CD4-positive, alpha-beta T cell treated with Interleukin-6 at 100 ng/mL for 8 hours (primary cell): ENCODE measurements around the gene YWHAH.

ENCODE experiments used
- DNase-seq: peaks from one replicate; pipeline ENCODE4 v3.0.0-alpha.2; 2020; ENCODE audit warnings: mixed read lengths, low spot score

The YWHAH gene

GRCh38 chr22:31923747-31924146, 20.6 kb upstream of the YWHAH start:
- DNase-seq: no peak

- no peak for DNase-seq
These were observed 19.3 kb upstream of the YWHAH start for GRCh38 chr22:31925056-31925455.

DNA sequence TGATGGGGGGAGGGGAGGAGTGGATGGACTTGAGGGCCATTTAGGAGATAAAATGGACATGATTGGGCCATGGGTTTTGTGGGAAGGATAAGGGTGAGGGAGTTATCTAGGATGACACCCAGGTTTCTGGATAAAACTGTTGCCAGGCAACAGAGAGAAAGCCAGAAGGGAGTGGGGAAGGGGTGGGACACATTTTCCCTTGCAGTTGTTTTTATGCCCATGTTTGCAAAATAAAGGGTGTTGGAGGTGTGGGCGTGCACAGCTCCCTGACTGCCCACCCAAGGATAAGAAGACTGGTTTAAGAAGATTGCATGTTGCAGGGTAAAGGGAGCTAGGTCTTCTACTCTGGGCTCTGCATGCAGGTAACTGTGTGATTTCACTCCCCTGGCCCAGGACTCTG, 18.3 kb upstream of the YWHAH start:
- DNase-seq: no peak

DNA sequence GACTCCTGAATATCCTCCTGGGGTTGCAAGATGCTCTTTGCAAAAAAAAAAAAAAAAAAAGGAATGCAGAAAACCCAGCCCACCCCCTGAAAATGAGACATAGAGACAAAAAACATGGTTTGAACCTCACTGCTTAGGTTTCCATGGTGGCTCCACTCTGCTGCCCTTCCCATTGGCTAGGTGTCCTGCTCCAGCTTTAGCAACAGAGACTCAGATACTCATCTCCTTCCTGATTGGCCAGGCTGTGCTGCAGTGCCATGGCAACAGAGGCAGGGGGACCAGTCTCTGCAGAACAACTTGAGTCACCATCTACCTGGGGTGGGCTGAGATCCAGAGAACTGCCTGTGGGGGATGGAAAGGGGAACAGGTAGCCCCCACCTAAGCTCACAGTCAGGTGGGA, 17.4 kb upstream of the YWHAH start:
- no peak for DNase-seq

DNA sequence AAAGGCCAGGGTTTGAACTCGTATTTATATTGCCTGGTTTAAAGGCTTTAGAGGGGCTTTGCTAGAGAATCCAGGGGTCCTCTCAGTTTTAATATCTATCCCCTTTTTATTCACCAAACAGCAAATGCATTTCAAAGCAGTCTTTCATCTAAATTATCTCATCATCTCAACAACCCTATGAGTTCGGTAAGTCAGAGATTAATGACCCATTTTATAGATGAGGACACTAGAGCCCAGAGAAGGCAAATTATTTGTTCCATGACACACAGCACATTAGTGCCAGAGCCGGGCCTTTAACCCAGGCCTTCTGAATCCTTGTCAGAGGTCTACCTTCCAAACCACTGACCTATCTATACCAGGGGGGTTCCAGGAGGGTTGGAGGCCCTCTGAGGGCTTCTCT, 16.8 kb upstream of the YWHAH start:
- DNase-seq: no peak

- DNase-seq: no peak
These were observed 15.0 kb upstream of the YWHAH start for GRCh38 chr22:31929167-31929930.

- no peak for DNase-seq
These were observed 11.5 kb upstream of the YWHAH start for GRCh38 chr22:31932863-31933262.

- DNase-seq: no peak
These were observed 10.9 kb upstream of the YWHAH start for GRCh38 chr22:31933406-31933805.

DNA sequence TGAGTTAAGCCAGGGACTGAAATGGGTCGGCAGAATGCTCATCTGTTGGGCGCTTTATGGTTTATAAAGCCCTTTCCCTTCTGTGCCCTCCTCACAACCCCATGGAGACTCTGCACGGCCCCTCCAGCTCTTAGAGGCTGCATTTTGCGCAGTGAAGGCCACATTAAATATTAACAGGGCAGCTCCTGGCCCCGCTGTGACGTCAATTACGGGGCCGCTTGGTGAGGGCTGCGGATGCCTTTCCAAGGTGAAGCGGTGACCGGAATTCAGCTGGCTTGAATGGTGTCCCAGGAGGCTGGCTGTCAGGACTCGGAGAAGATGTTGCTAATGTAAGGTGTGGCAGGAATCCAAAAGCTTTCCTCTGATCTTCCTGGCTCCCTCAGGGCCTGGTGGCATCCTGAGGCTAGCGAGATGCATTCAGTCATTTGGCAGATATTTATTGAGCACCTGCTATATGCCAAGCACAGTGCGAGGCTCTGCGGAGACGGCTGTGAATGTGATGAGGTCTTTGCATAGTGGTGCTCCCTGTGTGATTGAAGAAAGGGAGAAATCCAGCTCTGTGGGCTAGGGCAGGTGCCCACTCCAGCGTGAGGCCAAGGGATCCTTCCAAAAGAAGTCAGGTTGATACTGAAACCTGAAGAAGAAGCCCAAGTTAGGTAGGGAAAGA, 10.4 kb upstream of the YWHAH start:
- no peak for DNase-seq

DNA sequence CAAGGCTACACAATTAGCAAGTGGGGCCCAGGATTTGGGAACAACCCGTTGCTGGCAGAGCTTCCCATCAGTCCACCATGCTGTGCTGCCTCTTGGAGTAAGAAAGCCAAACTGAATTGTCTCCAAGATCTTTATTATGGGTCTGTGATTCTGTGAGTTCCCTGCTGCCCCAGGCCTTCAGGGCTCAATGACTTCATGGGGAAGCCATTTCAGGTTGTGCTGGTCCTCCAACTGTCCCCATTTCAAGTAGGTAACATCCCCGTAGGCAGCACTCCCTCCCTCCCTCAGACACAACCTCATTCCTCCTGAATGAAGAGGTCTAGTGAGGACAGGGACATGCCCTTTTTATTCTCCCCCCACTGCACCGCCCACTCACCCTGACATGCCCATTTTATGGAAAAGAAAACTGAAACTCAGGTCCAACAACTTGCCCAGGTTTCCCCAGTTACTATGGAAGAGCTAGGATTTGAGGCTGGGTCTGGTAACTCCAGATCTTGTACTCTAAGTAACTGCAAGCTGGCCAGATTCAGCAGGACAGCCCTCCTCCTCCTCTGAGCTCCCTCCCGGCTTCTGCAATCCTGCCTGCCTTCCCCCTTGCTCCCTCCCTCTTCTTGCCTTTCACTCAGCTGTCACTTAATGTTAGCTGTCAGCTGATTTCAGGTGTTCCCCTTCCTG, 8.2 kb upstream of the YWHAH start:
- no peak for DNase-seq

- DNase-seq: no peak
These were observed 7.0 kb upstream of the YWHAH start for GRCh38 chr22:31937341-31937740.

DNA sequence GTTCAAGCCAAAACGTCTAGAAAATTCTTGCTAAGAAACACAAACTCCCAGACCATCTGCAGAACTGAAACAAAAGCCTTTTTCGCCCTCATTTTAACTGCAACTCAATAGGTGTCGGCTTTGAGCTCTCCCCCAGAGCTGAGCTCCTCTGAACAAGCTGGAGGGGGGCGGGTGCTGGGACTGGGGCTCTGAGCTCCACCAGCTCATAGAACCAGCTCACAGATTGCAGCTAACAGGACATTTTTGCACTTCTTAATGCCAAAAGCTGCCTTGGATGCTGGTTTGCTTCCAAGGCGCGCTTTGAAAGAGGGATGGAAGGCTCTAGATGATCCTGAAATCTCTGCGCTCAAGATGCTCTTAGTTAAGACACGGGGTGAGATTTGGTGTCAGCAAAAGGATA, 6.0 kb upstream of the YWHAH start:
- DNase-seq: no peak

DNA sequence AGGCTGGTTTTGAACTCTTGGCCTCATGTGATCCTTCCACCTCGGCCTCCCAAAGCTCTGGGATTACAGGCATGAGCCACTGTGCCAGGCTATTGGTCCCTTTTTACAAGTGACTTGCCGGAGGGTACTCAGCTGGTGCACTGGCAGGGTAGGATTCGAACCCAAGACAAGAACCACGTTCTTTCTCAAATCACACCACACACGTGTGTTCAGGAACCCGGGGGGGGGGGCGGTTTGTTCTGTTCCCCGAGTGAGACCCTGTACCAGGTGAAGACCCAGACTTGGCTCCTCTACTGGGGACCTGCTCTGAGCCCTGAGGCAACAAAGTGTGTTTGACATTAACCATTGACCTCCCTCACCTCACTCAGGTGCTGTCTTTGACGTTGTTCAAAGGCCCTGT, 3.8 kb upstream of the YWHAH start:
- DNase-seq: no peak

DNA sequence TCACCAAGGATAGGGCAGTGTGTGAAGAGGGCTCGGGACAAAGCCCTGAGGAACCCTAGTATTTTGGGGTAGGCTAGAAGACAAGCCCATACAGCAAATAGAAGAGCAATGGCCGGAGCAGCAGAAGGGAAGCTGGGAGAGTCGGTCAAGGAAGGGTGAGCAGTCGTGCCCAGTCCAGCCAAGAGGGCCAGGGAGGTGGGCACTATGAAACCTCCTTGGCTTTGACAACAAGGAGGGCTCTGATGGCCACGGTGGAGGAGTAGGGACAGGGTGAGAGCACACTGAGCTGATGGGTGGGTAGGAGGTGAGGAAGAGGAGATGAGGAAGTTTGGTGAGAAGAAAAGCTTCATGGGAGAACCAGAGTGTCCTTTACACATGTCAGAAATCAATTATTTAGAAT, 2.2 kb upstream of the YWHAH start:
- no peak for DNase-seq

- no peak for DNase-seq
These were observed 943 bp upstream of the YWHAH start for GRCh38 chr22:31943206-31943977.

GRCh38 chr22:31944700-31945442, 536 bp downstream of the YWHAH start:
- DNase-seq: peak; percentile 21

- DNase-seq: no peak
These were observed 1.1 kb downstream of the YWHAH start for GRCh38 chr22:31945443-31945855.

DNA sequence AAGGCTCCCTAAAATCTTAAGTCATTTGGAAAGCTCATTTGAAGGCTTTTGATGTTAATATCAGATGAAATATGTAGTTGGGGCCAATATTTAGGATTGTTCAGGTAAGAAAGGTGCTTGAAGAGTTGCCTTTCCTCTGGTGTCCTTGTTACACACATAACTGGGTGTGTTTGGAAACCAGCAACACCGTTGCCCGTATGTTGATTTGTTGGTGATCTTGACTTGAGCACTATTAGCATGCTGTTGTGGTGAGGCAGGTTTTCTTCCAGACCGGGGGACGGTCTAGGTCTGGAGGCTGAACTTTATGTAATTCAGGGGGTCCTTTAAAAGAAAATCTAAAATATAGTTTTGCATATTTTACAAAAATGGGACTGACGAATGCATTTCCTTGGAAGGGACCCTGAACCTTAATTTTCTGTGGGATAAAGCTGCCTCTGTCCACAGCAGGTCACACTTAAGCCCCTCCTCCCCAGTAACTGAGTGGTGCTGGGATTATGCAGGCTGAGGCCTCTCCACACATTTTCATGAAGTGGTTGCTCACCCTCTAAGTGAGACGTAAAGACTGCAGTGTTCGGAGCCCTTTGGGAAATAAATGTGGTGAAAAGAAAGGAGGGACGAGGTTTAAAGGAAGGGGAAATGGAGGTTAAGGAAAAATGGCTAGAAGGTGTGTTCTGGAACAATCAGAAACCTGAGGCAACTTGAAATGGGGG, 1.8 kb downstream of the YWHAH start:
- no peak for DNase-seq

- peak; percentile 55 for DNase-seq
These were observed 3.0 kb downstream of the YWHAH start for GRCh38 chr22:31947296-31947695.

DNA sequence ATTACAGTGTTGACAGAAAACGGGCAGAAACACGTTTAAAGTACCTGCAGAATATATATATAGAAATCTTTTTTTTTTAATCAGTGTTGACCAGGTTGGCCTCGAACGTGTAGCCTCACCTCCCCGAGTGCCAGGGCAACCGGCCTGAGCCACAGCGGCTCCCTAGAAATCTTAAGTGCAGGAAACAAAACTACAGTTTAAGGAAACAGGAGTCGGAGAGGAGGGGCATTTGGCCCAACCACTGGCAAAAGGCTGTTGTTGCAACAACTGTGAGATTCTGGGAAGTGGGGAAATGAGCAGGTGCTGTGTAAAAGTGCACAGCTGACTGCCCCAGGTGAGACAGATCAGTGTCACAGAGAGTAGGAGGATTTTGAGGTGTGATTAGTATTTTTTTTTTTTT, 3.7 kb downstream of the YWHAH start:
- no peak for DNase-seq

DNA sequence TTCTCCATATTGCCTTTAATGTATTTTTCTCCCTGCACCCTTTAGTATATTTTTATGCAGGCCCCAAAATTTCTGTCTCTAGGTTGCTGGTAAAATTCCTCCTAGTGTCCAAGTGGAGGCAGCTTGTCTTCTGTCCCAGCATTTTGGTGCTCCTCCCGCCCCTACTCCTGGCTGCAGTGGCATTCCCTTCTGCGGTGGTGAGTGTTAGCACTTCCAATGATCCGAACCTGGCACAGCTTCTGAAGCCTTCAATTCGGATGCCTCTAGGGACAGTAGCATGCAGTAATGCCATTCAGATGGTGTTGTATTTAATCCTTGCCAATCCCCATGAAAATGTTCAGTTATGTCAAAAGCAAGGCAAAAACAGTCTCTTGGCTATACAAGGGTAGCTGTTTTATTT, 5.9 kb downstream of the YWHAH start:
- DNase-seq: no peak
